ENCODE data around the gene BPGM. TPM values are rescaled to one million over a fixed set of nuclear protein-coding genes. Genes with fewer than 3 reads are reported as not detected.

The BPGM gene
- total and polyA plus RNA-seq, 2 experiments from 2014 or later, result 16.9 TPM

GRCh38 chr7:134676743-134677142 is 30.1 kb downstream of the BPGM start:
- Histone ChIP-seq H3K27me3 (ENCODE audit: insufficient read depth) (no peaks in the 10 kb centered on the region), H3K4me2 (no peak overlapping the region), H3K36me3 (ENCODE audit: insufficient read depth) (no peaks in the 10 kb centered on the region), H3K4me1 (ENCODE audit: insufficient read depth) (no peaks in the 10 kb centered on the region), H3F3A (replicated peaks; ENCODE audit: low read depth) (no peaks in the 10 kb centered on the region), H4K20me1 (replicated peaks; ENCODE audit: insufficient read depth) (no peaks in the 10 kb centered on the region; the same call in 1 of the 2 replicates), H3K27ac (ENCODE audit: low read depth) (no peak overlapping the region), H3K79me2 (replicated peaks; ENCODE audit: insufficient read depth) (no peaks in the 10 kb centered on the region; the same call in 1 of the 2 replicates), H2AFZ (no peak overlapping the region), H3K4me3 (no peak overlapping the region), H3K9me2 (ENCODE audit: insufficient read depth) (0 out of 2 replicates have a peak, but pooled peaks cover 3% of the 10 kb centered on the region)
- no peaks in the 10 kb centered on the region for H3K27me3 Mint-ChIP-seq (ENCODE audit: insufficient read depth, low read depth, poor library complexity)
- ATAC-seq (peak; percentile 74), DNase-seq (ENCODE audit: low spot score) (no peak)
- no peak overlapping the region for H3K27ac Mint-ChIP-seq
- peaks cover 16% of the 10 kb centered on the region; the same call in 2 of the 3 replicates for H3K9me3 Mint-ChIP-seq
- peaks cover 14% of the 10 kb centered on the region; the same call in 2 of the 3 replicates for H3K36me3 Mint-ChIP-seq (ENCODE audit: low read depth)
- H3K4me1 Mint-ChIP-seq, result peaks cover 6% of the 10 kb centered on the region
- H3K4me3 Mint-ChIP-seq, result no peak overlapping the region
- TF ChIP-seq EZH2phosphoT487 (IDR thresholded peaks at IDR 0.05; ENCODE audit: unreplicated experiment) (no peak), STAT1 (IDR thresholded peaks at IDR 0.05; ENCODE audit: unreplicated experiment) (no peak), REST (IDR thresholded peaks at IDR 0.05; ENCODE audit: unreplicated experiment) (no peak), CTCF (conservative IDR thresholded peaks at IDR 0.05; ENCODE audit: low read depth in 2 of 2) (no peak), ETS1 (IDR thresholded peaks at IDR 0.05) (no peak), ZNF331 (CRISPR knock-in tag; IDR thresholded peaks at IDR 0.05; ENCODE audit: low read depth) (no peak), POLR2AphosphoS5 (IDR thresholded peaks at IDR 0.05; ENCODE audit: low read depth) (no peak), CREB1 (CRISPR knock-in tag; IDR thresholded peaks at IDR 0.05; ENCODE audit: low read depth) (no peak), ZNF114 (CRISPR knock-in tag; IDR thresholded peaks at IDR 0.05) (no peak), JUNB (IDR thresholded peaks at IDR 0.05; ENCODE audit: unreplicated experiment) (no peak), EZH2 (IDR thresholded peaks at IDR 0.05; ENCODE audit: low read depth, unreplicated experiment) (no peak), NANOG (IDR thresholded peaks at IDR 0.05; ENCODE audit: borderline replicate concordance) (no peak)
